HG02981 (cell line): ENCODE data around the gene ARHGAP26.

ENCODE experiments used
- ATAC-seq: cut with Tn5 transposase; IDR thresholded peaks from one replicate; pipeline ENCODE4 v1.9.1; 2021; ENCODE audit warnings: mild to moderate bottlenecking, moderate library complexity; ENCODE audit not compliant: unreplicated experiment

ARHGAP26 gene

DNA sequence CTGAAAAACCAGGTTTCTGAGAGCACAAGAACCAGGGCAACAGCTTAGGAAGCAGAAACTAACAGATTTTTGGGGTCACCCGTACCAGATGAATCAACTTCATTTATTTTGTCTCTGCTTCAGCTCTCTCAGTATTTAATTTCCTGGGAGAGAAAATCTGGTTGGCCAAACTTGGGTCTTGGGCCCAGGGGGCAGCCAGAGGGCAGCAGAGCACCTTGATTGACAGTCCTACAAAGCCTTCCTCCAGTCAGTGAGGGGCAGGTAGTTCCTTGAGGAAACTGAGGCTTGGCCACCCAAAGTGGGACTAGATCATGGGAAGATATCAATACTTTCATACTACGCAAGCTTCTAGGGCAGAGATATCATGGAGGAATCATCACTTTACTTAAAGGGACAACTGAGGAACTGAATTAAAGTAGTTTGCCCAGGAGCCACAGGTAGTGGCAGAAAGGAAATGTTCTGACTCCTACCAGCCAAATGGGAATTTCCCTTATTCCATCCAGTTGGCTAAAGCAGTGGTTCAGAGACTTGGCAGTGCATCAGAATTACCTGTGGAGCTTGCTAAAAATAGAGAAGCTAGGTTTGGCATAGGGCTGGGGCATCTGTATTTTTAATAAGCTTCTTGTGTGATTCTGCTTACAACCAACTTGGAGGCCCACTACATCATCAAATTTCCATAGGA is 21.5 kb upstream of the ARHGAP26 start:
- no peak for ATAC-seq

DNA sequence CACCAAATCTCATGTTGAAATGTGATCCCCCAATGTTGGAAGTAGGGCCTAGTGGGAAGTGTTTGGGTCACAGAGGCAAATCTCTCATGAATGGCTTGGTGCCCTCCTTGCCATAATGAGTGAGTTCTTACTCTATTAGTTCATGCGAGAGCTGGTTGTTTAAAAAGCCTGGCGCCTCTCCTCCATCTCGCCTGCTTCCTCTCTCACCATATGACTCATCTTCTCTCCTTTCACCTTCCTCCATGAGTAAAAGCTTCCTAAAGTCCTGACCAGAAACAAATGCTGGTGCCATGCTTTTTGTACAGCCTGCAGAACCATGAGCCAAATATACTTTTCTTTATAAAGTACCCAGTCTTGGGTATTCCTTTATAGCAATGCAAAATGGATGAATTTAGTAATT is 20.9 kb upstream of the ARHGAP26 start:
- no peak for ATAC-seq

DNA sequence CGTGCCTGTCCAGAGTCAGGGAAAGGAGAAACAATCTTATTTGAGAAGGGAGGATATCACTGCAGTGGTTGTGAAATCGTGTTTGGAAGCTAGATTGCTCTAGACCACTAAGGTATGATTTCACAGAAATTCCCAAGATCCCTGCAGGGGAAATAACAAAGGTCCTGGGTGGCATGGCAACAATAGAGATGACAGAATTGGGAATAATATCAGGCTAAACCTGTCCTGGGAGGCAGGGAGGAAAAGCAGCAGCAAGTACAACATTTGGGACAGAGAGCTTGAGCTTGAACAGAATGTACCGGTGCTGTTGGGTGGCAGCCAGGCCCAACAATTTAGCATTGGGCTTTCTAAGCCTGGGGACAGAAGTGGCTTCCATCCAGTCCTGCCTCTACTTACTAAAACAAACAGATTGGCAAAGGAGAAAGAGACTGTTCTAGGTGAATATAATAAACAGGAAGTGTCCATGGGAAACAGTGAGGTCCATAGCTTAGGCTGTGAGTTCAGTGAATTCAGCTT is 17.0 kb upstream of the ARHGAP26 start:
- no peak for ATAC-seq

DNA sequence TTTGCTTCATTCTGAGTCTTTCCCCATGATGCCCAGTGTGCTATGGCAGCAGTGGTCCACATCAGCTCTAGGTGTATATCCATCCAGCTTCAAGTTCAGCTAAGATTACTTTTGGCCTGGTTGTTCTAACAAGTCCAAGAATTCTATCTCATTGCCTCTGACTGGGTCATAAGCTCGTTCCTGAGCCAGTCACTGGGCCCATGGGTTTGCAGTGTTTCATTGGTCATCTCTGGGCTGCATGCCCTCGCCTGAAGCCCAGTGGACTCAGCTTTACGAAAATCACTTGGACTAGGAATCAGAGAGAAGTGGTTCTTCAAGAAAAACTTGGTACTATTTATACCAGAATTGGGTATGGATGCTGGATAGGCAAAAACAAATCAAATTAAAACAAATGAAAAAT is 16.1 kb upstream of the ARHGAP26 start:
- no peak for ATAC-seq

DNA sequence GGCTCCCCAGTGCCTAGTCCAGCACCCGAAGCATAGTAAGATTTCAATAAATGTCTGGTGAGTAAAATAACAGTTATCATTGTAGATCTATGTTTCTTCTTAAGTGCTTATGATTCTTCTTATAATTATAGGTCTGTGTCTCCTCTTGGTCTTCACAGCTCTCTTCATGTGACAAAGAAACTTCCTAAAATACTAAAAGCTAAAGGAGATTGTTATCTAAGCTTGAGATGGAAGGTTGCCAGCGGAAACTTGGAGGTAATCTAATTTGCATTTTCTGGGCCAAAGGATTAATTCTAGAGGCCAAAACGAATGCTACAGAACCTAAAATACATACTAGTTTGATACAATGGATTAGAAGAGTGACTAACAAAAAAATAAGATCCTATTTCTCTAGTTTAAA is 13.6 kb upstream of the ARHGAP26 start:
- no peak for ATAC-seq

DNA sequence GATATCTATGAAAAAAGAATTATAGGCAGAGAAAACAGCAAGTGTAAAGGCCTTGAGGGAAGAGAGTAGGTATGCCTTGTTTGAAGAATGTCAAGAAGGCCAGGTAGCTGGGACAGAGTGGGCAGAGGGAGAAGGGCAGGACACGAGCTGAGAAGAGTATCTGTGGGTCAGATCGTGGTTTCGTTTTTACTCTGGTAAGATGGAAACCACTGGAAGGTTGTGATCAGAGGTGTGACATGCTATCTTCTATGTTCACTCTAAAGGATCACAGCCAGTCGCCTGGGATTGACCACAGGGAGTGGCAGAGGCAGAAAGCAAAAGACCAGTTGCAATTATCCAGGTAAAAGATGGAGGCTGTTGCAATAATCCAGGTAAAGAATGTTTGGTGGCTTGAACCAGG is 12.6 kb upstream of the ARHGAP26 start:
- ATAC-seq: no peak

DNA sequence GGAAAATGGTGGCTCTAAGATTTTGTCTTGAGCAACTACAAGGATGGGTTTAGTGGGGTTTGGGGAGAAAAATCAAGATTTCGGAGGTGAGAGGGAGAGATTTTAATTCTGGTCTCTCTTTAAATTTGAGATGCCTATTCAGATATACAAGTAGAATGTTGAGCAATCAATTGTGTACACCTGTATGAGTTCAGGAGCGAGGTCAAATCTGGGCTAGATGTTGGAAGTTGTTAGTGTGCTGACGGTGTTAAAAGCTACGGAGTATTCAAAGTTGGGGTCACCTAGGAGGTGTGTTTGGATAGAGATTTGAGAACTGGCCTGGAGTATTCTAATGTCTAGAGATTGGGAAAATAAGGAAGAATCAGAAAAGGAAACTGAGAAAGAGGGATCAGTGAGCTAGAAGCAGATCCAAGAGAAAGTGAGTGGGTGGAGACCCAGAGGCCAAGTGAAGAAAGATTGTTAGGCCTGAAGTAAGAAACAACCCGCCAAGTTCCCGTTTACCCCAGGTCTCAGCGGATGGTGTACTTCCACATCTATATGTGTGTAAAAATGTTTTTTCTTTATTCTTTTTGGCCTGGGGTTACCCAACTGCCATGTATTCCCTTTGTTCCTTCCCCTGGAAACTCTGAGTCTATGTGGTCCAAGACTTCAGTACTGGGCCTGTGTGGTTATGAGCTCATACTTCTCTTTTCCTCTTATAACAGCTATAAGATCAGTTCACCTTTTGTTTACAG is 11.9 kb upstream of the ARHGAP26 start:
- ATAC-seq: no peak

DNA sequence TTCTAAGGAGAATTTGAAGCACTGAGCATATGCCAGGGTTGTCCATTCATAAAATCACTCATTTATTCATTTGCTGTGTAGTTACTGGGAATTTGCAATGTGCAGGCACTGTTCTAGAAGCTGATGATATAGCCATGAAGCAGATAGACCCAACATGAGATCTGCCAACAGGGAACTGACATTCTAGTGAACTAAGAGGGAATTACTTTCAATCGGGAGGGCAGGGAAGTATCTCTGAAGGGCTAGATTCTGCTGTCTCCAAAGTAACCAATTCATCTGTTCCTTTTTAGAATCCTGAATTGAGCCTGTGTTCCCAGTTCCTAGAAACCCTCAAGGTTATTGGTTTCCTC is 11.4 kb upstream of the ARHGAP26 start:
- no peak for ATAC-seq

DNA sequence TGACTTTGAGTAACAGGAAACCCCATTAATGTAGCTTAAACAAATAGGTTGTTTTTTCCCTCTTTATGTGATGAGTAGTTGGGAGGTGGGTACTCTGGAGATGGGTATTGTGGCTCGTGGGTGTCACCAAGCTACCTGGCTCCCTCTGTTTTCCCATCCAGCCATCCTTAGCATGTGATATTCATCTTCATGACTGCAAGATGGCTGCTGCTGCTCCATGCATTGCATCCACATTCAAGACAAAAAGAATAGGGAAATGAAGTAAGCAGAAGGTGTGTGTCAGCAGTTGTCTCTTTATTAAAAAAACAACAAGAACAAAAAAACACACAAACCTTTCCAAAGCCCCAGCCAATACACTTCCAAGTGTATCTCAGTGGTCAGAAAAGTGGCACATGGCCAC is 6.5 kb upstream of the ARHGAP26 start:
- ATAC-seq: no peak

DNA sequence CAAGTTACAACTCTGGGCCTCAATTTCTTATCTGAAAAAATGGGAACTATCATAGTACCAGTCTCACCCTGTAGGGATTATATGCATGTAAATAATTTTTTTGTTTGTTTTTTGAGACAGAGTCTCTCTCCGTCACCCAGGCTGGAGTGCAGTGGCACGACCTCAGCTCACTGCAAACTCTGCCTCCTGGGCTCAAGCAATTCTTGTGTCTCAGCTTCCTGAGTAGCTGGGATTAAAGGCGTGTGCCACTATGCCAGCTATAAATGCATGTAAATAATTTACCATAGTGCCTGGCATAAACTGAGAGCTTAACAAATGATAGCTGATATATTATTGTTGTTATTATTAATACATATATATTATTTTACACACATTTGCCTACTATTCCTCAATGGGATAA is 3.0 kb upstream of the ARHGAP26 start:
- ATAC-seq: no peak

DNA sequence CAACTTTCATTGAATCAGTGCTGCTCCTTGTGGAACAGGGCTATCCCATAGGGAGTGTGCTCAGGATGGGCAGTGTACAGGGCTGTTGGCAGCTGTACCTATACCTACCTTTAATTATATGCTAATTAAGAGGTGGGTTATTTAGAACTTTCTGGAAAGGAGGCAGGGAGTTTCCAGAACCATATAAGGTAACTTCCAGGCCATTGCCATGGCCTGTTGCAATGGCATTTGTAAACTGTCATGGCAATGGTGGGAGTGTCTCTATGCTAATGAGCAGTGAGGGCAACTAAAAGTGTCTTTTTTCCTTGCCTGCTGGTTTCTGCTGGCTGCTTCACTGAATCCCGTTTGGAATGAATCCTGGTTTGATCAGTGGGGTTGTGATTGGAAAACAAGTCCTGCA is 2.3 kb upstream of the ARHGAP26 start:
- ATAC-seq: no peak

DNA sequence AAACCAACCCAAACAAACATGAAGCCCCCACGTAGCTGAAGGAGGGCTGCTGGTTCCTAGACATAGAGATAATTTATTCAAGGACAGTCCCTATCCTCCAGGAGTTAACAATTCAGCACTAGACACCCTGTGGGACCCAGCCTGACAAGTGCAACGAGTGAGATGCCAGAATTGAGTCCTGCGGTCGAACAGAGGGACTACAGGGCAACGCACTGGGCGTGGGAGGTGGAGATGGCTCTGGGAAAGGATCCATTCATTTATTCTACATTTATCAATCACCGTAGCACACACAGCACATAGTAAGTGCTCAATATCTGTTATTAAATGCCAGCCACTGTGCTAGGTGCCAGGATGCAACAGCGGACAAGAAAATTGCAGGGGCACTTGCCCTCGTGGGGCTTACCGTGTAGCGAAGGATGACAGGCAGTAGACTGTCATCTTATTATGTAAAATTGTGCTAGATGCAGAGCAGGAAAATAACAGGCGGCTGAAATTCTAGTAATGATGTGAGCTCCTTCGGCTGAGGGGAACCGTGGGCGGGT is 855 bp upstream of the ARHGAP26 start:
- no peak for ATAC-seq

DNA sequence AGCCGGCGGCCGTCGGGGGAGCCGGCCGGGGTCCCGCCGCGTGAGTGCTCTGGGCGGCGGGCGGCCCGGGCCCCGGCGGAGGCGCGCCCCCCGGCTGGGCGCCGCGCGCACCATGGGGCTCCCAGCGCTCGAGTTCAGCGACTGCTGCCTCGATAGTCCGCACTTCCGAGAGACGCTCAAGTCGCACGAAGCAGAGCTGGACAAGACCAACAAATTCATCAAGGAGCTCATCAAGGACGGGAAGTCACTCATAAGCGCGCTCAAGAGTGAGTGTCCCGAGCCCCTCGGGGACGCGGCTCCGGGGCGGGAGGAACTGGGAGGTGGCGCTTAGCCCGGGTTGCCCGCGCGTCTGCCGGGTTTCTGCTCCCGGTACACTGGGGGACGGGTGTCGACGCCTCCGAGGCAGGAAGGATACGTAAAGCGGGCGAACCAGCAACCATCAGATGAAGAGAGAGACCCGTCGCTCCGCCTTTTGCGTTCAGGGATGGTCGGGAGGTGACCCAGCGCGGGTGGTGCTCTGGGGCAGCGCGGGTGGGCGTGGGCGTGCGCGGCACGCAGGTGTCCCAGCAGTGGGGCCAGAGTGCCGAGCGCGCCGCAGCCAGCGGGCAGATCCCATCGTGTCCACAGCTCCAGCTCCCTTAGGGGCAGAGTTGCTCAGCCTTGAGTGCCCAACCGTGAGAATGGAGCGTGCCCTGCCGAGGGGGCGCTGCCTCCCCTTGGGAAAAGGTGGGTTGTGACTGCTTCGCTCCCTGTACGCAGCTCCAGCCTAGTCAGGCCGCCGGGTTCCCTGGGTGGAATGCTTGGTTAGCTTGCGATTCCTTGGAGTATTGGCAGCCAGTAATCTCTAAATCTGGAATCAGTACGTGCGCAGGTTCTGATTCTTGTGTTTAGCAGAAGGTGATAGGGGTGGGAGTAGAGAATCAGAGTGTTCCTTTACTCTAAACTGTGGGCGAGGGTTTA is 753 bp downstream of the ARHGAP26 start:
- ATAC-seq: peak; percentile 25

DNA sequence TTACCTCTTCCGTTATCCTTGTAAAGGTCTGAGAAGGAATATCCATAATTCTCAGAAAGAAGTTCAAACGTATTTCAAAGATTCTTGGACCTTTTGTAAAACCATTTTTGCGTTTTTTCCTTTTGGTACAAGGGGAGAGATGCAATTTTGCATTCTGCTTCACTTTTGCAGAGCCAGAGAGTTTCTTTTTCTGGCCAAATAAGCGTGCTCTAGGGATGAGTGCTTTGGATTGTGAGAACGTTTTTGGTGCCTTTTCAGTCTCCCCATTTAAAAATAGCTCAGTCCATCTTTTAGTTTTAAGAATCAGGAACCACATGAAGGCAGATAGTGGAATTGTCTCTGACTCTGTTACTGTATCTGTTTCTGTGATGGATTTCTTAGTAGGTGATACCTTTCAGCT is 1.5 kb downstream of the ARHGAP26 start:
- ATAC-seq: no peak

DNA sequence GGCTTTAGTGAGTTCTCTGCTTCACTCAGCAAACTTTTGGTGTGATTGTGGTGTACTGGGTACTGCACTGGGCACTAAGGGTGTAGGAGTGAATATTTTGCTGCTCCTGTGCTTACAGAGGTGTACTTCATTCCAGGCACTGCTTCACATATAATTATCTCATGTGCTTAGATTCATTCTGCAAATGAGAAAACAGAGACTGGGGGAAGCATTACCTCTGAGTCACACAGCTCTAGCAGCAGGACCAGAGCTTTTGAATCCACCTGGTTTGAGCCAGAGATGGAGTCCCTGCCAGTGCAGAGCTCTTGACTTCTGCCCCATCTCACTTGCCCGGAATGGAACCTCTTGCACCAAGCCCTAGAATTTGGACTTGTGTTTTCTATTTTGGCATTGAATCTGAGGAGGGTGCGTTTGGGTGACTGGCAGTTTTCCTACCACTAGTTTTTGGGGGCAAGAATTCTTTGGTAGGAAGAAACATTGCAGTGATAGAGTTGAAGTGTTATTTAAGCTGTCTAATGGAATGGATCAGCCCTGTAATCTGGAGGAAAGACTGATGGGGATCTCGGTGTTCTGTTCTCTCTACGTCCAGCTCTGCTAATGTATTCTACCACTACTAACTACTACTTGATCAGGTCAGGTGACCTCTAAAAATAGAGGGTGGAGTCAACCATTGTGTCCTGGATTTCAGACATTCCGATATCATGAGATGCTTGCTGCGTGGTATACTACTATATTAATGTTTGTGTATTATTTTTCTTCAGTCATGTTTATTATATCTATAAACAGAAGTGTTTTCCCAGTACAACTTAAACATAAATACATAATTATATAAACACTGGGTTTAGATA is 2.5 kb downstream of the ARHGAP26 start:
- no peak for ATAC-seq

DNA sequence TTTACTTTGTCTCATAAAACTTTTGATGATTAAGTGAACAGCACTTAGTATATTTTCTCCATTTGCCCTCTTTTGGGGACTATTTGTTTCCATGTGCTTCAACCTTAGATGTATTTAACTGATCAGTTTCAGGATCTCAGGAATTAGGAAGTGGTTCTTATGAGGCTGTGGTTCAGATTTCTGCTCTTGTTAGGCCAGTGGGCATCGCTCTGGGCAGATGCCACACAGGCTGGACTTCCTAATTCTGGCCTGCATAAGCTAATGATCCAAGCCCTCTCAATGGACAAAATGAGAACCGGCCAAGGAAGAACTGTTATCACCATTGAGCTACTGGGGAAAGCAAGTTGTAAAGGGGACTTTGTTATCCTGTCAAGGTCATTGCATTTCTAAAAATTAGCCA is 6.9 kb downstream of the ARHGAP26 start:
- no peak for ATAC-seq

DNA sequence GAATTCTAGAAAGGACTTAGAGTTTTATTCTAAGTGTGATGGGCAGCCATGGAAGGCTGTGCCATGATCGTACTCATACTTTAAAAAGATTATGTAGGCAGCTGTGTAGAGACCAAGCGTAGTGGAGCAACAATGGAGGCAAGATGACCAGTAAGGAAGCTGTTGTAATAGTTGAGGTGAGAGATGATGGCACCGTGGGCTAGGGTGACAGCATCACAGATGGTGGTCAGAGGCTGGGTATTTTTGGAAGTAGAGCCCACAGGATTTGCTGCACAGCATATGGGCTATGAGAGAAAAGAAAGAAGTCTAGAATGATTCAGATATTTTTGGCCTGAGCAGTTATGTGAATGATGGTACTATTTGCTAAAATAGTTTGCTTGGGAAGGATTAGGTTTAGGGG is 7.7 kb downstream of the ARHGAP26 start:
- ATAC-seq: no peak

DNA sequence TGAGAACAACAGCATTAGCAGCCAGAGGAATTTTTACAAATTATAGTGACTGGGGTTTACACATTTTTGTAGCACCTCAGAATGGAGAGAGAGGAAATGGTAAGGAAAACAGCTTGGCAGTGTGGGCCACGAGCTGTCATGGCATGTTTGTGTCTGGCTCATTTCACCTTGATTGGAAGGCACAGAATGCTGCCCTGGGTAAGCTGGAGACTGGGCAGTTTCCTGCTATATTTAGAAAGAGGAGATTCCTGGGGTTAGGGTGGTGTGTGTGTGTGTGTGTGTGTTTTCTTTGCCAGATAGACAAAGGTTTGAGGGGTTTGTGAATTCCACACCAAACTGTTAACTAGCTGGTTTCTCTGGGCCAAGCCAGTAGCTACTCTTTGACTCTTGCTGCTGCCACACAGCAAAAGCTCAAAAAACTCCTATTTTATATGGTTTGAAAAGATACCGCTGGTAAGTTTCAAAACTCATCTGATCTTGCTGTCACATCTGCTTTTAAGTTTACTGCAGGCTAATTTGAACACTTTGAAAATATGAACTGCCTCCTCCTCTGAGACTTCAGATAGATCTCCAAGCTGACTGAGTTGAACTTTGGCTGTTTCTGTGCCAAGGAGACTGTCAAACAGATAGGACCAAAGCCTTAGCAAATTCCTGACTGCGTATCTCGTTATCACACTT is 9.1 kb downstream of the ARHGAP26 start:
- no peak for ATAC-seq

DNA sequence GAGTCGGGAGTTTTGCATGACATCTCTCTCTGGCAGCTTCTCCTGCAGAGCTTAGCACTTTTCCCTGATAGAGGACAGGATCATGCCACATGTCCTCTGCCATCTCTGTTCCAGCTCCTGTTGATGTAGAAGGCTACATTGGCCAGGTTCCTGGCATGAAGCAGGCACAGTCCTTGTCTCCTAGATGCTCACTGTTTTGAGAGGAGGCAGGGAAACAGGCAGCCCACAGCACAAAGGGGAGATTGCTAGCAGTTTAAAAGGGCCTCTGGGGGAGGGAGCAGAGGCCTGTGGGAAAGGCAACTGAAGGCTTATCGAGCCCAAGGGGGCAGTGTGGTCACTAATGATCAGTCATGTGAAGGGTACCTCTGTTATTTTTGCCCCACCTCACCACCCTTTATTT is 10.7 kb downstream of the ARHGAP26 start:
- no peak for ATAC-seq
